ENCODE data around the gene ELMOD3.
"Not testable (repeated sequence)": the region's sequence is repeated elsewhere in the genome, so short reads cannot be mapped to it uniquely, and the experiment has no call there.

The ELMOD3 gene

GRCh38 chr2:85354286-85355072 is at the start of gene ELMOD3, which contains the start of gene RETSAT:
TSS of gene ELMOD3 (plus strand) at chr2:85354769. CDS start at chr2:85357199, 2,430 bp downstream.
TSS of gene RETSAT (minus strand) at chr2:85354528. CDS start at chr2:85354507, 21 bp downstream.
- DNase-seq = peak; percentile 96

GRCh38 chr2:85307527-85307897 is 47.1 kb upstream of the ELMOD3 start:
- DNase-seq = no peak

GRCh38 chr2:85308201-85308600 is 46.4 kb upstream of the ELMOD3 start:
- DNase-seq = no peak

GRCh38 chr2:85308896-85309555 is 45.5 kb upstream of the ELMOD3 start:
- no peak for DNase-seq

GRCh38 chr2:85309699-85310321 is 44.8 kb upstream of the ELMOD3 start:
- DNase-seq = peak; percentile 43

- DNase-seq = no peak
Observed at GRCh38 chr2:85310330-85310729, 44.2 kb upstream of the ELMOD3 start.

GRCh38 chr2:85312404-85312803 is 42.2 kb upstream of the ELMOD3 start:
- DNase-seq = no peak

GRCh38 chr2:85314884-85315242 is 39.7 kb upstream of the ELMOD3 start:
- no peak for DNase-seq

- DNase-seq = not testable (repeated sequence)
Observed at GRCh38 chr2:85315921-85316320, 38.6 kb upstream of the ELMOD3 start.

GRCh38 chr2:85318222-85319074 is 36.1 kb upstream of the ELMOD3 start:
- DNase-seq = no peak

GRCh38 chr2:85319796-85320195 is 34.8 kb upstream of the ELMOD3 start:
- DNase-seq = no peak

- no peak for DNase-seq
Observed at GRCh38 chr2:85323351-85323987, 31.1 kb upstream of the ELMOD3 start.

GRCh38 chr2:85323988-85324367 is 30.6 kb upstream of the ELMOD3 start:
- not testable (repeated sequence) for DNase-seq

GRCh38 chr2:85324639-85325465 is 29.7 kb upstream of the ELMOD3 start:
- DNase-seq = no peak

- DNase-seq = no peak
Observed at GRCh38 chr2:85325466-85325811, 29.1 kb upstream of the ELMOD3 start.

GRCh38 chr2:85326406-85327159 is 28.0 kb upstream of the ELMOD3 start:
- peak; percentile 55 for DNase-seq

- DNase-seq = peak; percentile 71
Observed at GRCh38 chr2:85327160-85327821, 27.3 kb upstream of the ELMOD3 start.

GRCh38 chr2:85327822-85328617 is 26.5 kb upstream of the ELMOD3 start, which contains the start of gene TGOLN2:
TSS of gene TGOLN2 (minus strand) at chr2:85327989. CDS start at chr2:85327962, 27 bp downstream.
- peak; percentile 96 for DNase-seq

- no peak for DNase-seq
Observed at GRCh38 chr2:85329181-85329651, 25.4 kb upstream of the ELMOD3 start.

All from CD4-positive, alpha-beta T cell treated with Interleukin-6 for 4 hours (primary cell).